Medulla oblongata (tissue), 1 donor: Measurements from ENCODE around the gene MRPS15.

Experiments
- DNase-seq: peaks from one replicate; pipeline ENCODE4 v3.0.0-alpha.2; 2015; ENCODE audit errors: extremely low spot score

MRPS15 gene

DNA sequence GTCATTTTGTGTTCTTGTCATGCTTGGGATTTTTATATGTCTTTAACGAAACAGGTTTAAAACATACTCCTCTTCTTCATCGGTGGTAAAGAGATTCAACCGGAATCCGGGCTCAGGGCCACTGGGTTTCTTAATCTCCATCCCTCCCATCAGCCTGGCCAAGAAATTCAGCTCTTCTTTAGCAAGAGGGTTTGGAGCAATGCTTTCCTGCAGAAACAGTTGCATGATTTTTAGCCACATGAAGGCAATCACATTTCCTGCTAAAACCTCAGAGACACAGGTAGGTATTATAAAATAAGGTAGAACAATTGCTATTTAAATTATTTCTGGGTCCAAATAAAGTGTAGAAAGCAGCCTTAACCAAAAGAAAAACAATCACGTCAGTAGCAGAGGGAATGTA, 43.8 kb downstream of the MRPS15 start:
- DNase-seq = no peak

GRCh38 chr1:36419569-36419968, 44.6 kb downstream of the MRPS15 start:
- DNase-seq = no peak

DNA sequence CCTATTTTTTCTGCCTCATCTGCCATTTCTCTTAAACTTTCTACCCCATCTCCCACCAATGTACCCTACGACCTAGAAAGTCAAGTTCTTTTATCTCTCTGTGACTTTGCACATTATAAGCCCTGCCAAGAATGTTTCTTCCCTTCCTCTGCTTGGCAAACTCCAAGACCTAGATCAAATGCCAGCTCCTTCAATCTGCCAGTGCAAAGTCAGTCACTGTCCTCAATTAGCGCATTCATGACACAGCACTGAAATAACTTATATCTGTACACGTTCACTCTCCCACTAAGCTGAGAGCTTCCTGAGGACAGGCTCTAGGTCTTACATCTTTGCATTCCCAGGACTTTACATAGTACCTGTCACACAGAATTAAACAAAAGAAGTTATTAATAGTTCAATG, 45.0 kb downstream of the MRPS15 start:
- DNase-seq = no peak

DNA sequence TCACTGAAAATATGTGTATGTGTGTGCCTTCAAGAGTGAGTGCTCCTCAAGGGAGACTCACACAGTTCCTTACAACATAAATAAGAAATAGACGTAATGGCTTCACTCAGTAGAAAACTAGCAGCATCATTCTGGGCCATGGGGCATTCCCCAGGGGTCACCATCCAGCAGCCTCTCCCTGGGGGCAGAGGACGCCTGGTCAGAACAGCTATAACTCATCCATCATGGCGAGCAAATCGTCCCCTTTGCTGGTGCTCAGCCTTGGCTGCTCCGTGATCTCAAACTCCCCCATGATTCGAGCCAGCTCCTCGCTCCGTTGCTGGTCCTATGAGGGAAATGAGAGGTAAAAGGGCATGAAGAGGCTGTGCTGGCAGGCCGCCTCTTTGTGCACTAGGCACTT, 46.3 kb downstream of the MRPS15 start:
- DNase-seq = no peak

GRCh38 chr1:36415661-36416326, 48.4 kb downstream of the MRPS15 start:
- DNase-seq = no peak

- DNase-seq = no peak
These were observed 49.8 kb downstream of the MRPS15 start for GRCh38 chr1:36414384-36414783.

GRCh38 chr1:36411674-36412648, 52.2 kb downstream of the MRPS15 start:
- DNase-seq = no peak

DNA sequence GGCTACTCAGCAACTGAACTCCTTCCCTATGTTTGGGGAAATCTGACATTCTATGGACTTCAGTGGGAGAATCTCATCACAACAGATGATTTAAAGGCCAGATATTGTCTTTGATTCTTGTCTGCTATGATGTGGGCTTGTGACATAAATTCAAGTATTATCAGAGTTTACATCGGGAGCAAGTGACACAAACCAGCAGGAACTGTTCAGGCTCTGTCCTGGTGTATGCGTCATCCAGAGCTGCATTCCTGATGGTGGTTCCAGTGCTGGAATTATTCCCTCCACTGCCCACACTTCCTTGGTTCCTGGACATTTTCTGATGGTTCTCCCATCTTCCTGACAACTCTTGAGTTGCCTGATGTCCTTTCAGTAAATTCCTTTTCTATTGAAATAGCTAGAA, 55.7 kb downstream of the MRPS15 start:
- no peak for DNase-seq

GRCh38 chr1:36406440-36406839, 57.7 kb downstream of the MRPS15 start:
- DNase-seq = no peak
